ENCODE measurements around the gene FTCD.

GRCh38 chr21:46099476-46099875 lies 55.9 kb downstream of the FTCD start:
- TF ChIP-seq CTCF (IDR thresholded peaks at IDR 0.05; ENCODE audit: extremely low read depth in 1 of 2, insufficient read depth in 1 of 2, low read depth in 1 of 2, low read length in 2 of 2): no peak
- TF ChIP-seq EZH2 (IDR thresholded peaks at IDR 0.05; ENCODE audit: borderline replicate concordance, low read depth, low read length, severe bottlenecking): peak; percentile 57
- TF ChIP-seq POLR2A (IDR thresholded peaks at IDR 0.05; ENCODE audit: low read depth, low read length): no peak
- no peak for TF ChIP-seq MAX (IDR thresholded peaks at IDR 0.05; ENCODE audit: insufficient read depth, insufficient read length)

All from endothelial cell of umbilical vein (primary cell).